HFF-Myc (cell line): ENCODE measurements around the gene RYR1.
"Not testable (repeated sequence)": the region's sequence is repeated elsewhere in the genome, so short reads cannot be mapped to it uniquely, and the experiment has no call there.

Experiments
- DNase-seq: peaks from one replicate; pipeline ENCODE4 v3.0.0-alpha.2; 2011; ENCODE audit warnings: low read depth; ENCODE audit errors: extremely low read depth
- H3K4me3 ChIP-seq: replicated peaks from 2 replicates; pipeline ENCODE4 v1.5.1; 2011; ENCODE audit warnings: low read depth, mild to moderate bottlenecking, control low read depth, low read length
- CTCF ChIP-seq: IDR thresholded peaks from 2 replicates; pipeline ENCODE4 v1.5.1; 2012; ENCODE audit warnings: mild to moderate bottlenecking, low read depth, low read length, control low read depth; ENCODE audit errors: missing control alignments

The RYR1 gene

GRCh38 chr19:38565691-38566105 lies 132.2 kb downstream of the RYR1 start:
- no peak for DNase-seq
- no peak for TF ChIP-seq CTCF
- no peak overlapping the region for H3K4me3 ChIP-seq

DNA sequence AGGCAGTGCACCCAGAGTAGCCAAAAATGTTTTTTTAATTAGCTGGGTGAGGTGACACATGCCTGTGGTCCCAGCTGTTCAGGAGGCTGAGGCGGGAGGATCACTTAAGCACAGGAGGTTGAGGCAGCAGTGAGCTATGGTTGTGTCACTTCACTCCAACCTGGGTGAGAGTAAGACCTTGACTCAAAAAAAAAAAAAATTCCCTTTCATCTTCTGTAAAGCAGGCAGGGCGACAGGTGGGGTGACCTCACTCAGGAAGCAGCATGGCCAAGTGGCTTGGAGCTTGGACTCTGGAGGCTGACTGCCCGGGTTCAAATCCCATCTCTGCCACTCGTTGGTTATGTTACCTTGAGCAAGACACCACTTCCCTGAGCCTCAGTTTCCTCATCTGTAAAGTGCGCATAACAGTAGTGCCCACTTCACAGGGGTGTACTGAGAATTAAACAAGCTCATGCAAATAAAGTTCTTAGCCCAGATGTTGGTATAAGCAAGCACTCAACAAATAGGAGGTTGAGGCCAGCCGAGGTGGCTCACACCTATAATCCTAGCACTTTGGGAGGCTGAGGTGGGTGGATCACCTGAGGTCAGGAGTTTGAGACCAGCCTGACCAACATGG lies 136.0 kb downstream of the RYR1 start:
- TF ChIP-seq CTCF = no peak
- DNase-seq = no peak
- H3K4me3 ChIP-seq = no peak overlapping the region

DNA sequence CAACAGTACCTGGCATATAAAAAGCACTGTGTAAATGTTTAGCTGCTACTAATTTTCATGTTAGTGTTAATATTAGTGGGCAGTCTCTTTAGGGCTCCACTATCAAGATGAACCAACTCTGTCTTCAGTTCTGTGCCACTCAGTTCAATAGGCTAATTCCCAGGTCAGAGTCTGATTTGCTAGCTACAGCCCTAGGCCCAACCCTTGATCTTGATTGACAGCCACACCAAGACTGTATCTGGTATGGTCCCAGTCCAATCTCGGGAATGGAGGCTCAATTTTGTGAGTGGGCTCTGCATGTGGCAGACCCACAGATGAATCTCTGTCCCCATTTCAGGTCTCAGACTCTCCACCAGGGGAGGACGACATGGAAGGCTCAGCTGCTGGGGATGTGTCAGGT lies 138.2 kb downstream of the RYR1 start:
- no peak for TF ChIP-seq CTCF
- DNase-seq = no peak
- no peak overlapping the region for H3K4me3 ChIP-seq

GRCh38 chr19:38577826-38578225 lies 144.3 kb downstream of the RYR1 start:
- no peak overlapping the region for H3K4me3 ChIP-seq
- DNase-seq = no peak
- TF ChIP-seq CTCF = no peak

DNA sequence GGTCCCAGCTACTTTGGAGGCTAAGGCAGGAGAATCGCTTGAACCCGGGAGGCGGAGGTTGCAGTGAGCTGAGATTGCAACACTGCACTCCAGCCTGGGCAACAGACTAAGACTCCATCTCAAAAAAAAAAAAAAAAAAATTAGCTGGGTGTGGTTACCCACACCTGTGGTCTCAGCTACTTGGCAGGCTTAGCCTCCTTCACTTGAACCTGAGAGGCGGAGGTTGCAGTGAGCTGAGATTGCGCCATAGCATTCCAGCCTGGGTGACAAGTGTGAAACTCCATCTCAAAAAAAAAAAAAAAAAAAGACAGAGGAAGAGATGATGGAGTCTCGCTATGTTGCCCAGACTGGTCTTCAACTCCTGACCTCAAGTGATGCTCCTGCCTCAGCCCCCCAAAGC lies 145.8 kb downstream of the RYR1 start:
- H3K4me3 ChIP-seq, DNase-seq: not testable (repeated sequence)

DNA sequence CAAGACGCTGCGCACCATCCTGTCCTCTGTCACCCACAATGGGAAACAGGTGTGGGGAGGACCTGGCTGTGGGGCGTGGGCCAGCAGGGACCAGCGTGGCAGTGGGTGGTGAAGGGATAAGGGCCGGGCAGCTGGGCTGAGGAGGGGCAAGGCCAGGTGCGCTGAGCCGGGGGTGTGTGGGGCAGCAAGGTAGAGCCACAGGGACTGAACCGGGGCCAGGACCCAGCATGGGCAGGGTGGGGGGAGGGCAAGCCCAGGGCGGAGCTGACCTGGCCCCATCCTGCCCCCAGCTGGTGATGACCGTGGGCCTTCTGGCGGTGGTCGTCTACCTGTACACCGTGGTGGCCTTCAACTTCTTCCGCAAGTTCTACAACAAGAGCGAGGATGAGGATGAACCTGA lies 146.6 kb downstream of the RYR1 start:
- DNase-seq = no peak
- TF ChIP-seq CTCF = no peak
- H3K4me3 ChIP-seq = no peak overlapping the region

DNA sequence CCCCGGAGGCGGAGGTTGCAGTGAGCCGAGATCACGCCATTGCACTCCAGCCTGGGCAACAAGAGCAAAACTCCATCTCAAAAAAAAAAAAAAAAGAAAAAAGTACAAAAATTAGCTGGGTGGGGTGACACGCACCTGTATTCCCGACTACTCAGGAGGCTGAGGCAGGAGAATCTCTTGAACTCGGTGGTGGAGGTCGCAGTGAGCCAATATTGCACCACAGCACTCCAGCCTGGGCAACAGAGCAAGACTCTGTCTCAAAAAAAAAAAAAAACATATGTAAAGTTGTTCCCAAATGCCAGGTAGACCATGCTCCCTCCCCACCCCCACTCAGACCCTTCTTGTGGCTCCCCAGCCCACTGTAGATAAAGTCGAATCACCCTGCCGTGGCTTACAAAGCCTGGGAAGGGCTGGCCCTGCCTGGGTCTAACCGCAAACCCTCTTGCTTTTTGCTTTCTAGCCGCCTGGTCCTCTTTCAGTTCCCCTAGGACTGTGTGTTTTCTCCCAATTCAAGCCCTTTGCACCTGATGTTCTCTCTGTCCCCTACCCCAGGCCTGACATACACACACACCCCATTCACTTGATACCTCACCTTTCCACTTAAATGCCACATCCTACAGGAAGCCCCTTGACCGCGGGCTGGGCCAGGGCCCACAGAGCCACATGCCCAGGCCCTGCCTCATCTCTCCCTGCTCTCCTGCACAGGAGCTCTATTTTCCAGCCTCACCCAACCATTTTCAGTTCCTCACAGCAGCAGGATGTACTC lies 149.9 kb downstream of the RYR1 start:
- H3K4me3 ChIP-seq = no peak overlapping the region
- TF ChIP-seq CTCF = no peak
- no peak for DNase-seq
